Subcutaneous abdominal adipose tissue (tissue), 5 donors: ENCODE measurements around the gene RTP2.

Source experiments
- H3K27ac ChIP-seq: one replicate; pipeline ENCODE4 v1.7.0; 2013; ENCODE audit warnings: low read depth, mild to moderate bottlenecking, inconsistent platforms, low read length, moderate library complexity
- H3K27me3 ChIP-seq, 5 donors: one replicate each; pipeline ENCODE4 v1.7.0; 2013; ENCODE audit warnings: low read length in 5 of 5, inconsistent platforms in 1 of 5; ENCODE audit not compliant: control insufficient read depth in 5 of 5, insufficient read depth in 4 of 5
- H3K36me3 ChIP-seq, 5 donors: one replicate each; pipeline ENCODE4 v1.7.0; 2013; ENCODE audit warnings: low read length in 5 of 5; ENCODE audit not compliant: control insufficient read depth in 5 of 5, insufficient read depth in 5 of 5
- H3K4me1 ChIP-seq, 5 donors: one replicate each; pipeline ENCODE4 v1.7.0; 2013; ENCODE audit warnings: low read length in 5 of 5, mild to moderate bottlenecking in 3 of 5, moderate library complexity in 1 of 5; ENCODE audit not compliant: control insufficient read depth in 5 of 5, insufficient read depth in 5 of 5
- H3K4me3 ChIP-seq, 5 donors: one replicate each; pipeline ENCODE4 v1.7.0; 2013; ENCODE audit warnings: low read length in 5 of 5, low read depth in 1 of 5
- H3K9ac ChIP-seq, 5 donors: one replicate each; pipeline ENCODE4 v1.7.0; 2013; ENCODE audit warnings: low read length in 5 of 5, mild to moderate bottlenecking in 4 of 5, moderate library complexity in 3 of 5
- H3K9me3 ChIP-seq, 5 donors: one replicate each; pipeline ENCODE4 v1.7.0; 2013; ENCODE audit warnings: low read length in 5 of 5; ENCODE audit not compliant: control insufficient read depth in 5 of 5
- donor health status: healthy.
- donor health status: healthy.
- donor health status: healthy.
- donor health status: healthy.
- donor health status: healthy.

RTP2 gene

GRCh38 chr3:187651282-187651681 is 51.1 kb downstream of the RTP2 start:
- H3K36me3 ChIP-seq = no peaks in the 10 kb centered on the region
- no peaks in the 10 kb centered on the region for H3K4me1 ChIP-seq
- H3K9me3 ChIP-seq = peaks cover 0 to 4% (median 0%) of the 10 kb centered on the region in 5 donors
- peaks cover 2 to 8% (median 4%) of the 10 kb centered on the region in 5 donors for H3K27me3 ChIP-seq
- H3K4me3 ChIP-seq = no peak overlapping the region
- H3K27ac ChIP-seq = no peak overlapping the region
- H3K9ac ChIP-seq = no peak overlapping the region
